Left ventricle myocardium inferior (tissue), 1 donor: Measurements from ENCODE around the gene KIF13A. TPM values are rescaled to one million over a fixed set of nuclear protein-coding genes. Genes with fewer than 3 reads are reported as not detected.

Experiments used
- DNase-seq: peaks from one replicate; pipeline ENCODE4 v3.0.0-alpha.2; 2020
- H3K27ac ChIP-seq: fragments of 200-600 bp; replicated peaks from 2 replicates; pipeline ENCODE4 v1.8.0; 2021
- H3K27me3 ChIP-seq: fragments of 200-600 bp; 2 replicates; pipeline ENCODE4 v1.8.0; 2021; ENCODE audit warnings: low read depth
- H3K36me3 ChIP-seq: fragments of 200-600 bp; 2 replicates; pipeline ENCODE4 v1.8.0; 2021
- H3K4me1 ChIP-seq: fragments of 200-600 bp; 2 replicates; pipeline ENCODE4 v1.8.0; 2021
- H3K4me3 ChIP-seq: fragments of 200-600 bp; 2 replicates; pipeline ENCODE4 v1.8.0; 2021; ENCODE audit warnings: mild to moderate bottlenecking, moderate library complexity
- H3K9me3 ChIP-seq: fragments of 200-600 bp; replicated peaks from 2 replicates; pipeline ENCODE4 v1.8.0; 2021
- intact Hi-C: fragments of 100-400 bp; cut with micrococcal nuclease; formaldehyde crosslinking; loops from one replicate; pipeline ENCODE4 v1.11.0; 2022
- total RNA-seq: library from RNA; stranded (reverse); fragmentation: NEBNext Ultra II Directional; extraction: Animal tissue kit (Norgen Biotek cat#: 25700); gene quantifications from one replicate; pipeline ENCODE4 v1.2.1, GENCODE V29; 2021
- TF ChIP-seq, protein P1 (sequence below): fragments of 200-600 bp; IDR thresholded peaks from 2 replicates; pipeline ENCODE4 v1.8.0; 2021; ENCODE audit warnings: antibody characterized with exemption, mild to moderate bottlenecking, borderline replicate concordance
- donor health status: DM: no; HTN: yes; CAD: no; lungs with severe emphysema.

KIF13A gene
- total RNA-seq, 1 donor from 2014 or later = 85.7 TPM

DNA sequence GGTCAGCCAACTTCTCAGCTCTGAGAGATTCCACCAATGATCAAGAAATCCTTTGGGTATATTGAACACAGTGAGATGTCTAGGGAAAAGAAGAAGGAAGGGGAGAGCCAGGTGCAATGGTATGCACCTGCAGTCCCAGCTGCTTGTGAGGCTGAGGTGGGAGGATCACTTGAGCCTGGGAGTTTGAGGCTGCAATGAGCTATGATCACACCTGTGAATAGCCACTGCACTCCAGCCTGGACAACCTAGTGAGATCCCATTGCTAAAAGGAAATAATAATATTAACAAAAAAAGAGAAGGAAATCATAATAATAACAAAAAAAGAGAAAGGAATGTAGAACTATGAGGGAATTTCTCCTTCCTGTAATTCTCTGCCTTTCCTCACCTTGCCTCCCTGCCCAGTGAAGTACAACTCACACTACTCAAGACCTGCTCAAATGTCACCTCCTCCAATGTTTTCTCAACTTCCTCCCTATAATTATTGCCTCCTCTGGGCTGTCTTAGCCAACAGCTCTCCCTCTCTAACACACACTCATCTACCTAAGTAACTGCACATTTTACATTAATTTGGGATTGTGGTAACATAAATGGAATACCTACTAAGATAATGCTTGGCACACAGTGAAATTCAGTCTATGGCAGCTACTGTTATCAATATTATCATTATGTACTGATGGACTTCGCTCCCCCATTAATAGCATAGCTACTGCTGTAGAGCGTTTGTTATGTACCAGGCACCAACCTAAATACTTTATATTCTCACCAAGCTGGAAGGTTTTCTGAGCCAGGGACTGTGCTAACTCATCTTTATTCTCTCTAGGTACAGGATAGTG is 103.6 kb downstream of the KIF13A start:
- no peaks in the 10 kb centered on the region for H3K9me3 ChIP-seq
- TF ChIP-seq, protein P1, sequence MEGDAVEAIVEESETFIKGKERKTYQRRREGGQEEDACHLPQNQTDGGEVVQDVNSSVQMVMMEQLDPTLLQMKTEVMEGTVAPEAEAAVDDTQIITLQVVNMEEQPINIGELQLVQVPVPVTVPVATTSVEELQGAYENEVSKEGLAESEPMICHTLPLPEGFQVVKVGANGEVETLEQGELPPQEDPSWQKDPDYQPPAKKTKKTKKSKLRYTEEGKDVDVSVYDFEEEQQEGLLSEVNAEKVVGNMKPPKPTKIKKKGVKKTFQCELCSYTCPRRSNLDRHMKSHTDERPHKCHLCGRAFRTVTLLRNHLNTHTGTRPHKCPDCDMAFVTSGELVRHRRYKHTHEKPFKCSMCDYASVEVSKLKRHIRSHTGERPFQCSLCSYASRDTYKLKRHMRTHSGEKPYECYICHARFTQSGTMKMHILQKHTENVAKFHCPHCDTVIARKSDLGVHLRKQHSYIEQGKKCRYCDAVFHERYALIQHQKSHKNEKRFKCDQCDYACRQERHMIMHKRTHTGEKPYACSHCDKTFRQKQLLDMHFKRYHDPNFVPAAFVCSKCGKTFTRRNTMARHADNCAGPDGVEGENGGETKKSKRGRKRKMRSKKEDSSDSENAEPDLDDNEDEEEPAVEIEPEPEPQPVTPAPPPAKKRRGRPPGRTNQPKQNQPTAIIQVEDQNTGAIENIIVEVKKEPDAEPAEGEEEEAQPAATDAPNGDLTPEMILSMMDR = no peak
- H3K4me3 ChIP-seq = no peak overlapping the region
- no peaks in the 10 kb centered on the region for H3K36me3 ChIP-seq
- DNase-seq = no peak
- no peaks in the 10 kb centered on the region for H3K27me3 ChIP-seq
- intact Hi-C loops = no loop called here
- H3K27ac ChIP-seq = peak overlapping the region; percentile 0
- peaks cover 55% of the 10 kb centered on the region for H3K4me1 ChIP-seq

DNA sequence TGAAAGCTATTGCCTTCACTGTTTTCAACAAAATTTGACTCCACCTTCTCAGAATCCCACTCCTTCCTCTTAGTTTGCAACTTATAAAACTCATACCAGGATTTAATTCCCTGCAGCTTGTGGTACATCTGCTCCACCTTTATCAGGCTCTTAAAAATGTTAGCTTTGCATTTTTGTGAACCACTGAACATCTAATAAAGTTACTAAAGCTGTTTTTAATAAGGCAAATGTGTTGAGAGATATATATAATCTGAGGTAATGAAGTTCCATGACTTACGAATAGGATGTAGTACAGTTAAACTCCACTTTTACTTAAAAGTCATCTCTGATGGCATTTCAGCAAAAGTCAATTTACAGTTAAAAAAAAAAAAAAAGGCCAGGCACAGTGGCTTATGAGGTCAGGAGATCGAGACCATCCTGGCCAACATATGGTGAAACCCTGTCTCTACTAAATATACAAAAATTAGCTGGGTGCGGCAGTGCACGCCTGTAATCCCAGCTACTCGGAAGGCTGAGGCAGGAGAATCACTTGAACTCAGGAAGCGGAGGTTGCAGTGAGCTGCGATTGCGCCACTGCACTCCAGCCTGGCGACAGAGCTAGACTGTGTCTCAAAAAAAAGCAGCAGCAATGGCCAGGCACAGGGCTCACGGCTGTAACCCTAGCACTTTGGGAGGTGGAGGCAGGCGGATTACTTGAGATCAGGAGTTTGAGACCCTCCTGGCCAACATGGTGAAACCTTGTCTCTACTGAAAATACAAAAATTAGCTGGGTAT is 106.2 kb downstream of the KIF13A start:
- Histone ChIP-seq H3K9me3 (no peaks in the 10 kb centered on the region), H3K4me1 (peaks cover 67% of the 10 kb centered on the region), H3K4me3 (no peak overlapping the region), H3K36me3 (no peaks in the 10 kb centered on the region), H3K27me3 (no peaks in the 10 kb centered on the region), H3K27ac (no peak overlapping the region)
- intact Hi-C loops = no loop called here
- peak; percentile 24 for DNase-seq
- TF ChIP-seq, protein P1 = no peak

DNA sequence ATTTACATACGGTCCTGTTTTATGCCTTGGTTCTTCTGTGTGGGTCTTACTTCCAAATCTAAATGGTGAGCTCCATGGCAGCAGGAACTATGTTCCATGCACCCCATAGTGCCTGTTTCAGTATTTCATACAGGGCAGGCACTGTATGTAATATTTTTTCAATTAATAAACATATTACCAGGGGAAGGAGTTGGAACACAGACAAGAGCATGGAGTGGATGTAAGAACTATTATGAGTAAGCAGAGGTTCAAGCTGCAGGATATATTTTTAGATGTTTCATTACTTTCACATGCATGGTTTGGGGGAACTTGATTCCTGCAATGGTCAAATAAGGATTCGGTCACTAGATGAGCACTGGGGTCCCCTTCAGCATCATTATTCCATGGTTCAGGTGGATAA is 108.3 kb downstream of the KIF13A start:
- H3K27ac ChIP-seq = no peak overlapping the region
- H3K27me3 ChIP-seq = no peaks in the 10 kb centered on the region
- H3K4me3 ChIP-seq = no peak overlapping the region
- no peak for DNase-seq
- no peaks in the 10 kb centered on the region for H3K36me3 ChIP-seq
- intact Hi-C loops = no loop called here
- H3K4me1 ChIP-seq = peaks cover 49% of the 10 kb centered on the region
- no peaks in the 10 kb centered on the region for H3K9me3 ChIP-seq
- TF ChIP-seq, protein P1 = no peak

DNA sequence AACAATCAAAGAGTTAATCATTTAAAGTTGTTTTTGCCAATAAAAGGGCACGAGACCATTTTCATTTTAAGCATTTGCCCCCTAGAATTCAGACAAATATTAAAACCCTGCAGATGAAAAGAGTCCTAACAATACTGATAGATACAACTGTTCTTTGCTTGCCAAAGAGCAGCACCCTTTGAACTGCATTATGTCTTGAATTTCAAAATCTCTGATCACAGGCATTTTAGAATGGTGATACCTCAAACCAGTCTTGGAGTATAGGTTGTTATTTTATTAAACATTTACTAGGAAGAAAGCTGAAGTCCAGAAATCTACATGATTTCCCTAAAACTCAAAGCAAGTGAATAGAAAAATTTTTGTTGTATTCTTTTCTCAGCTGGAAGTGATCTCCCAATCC is 108.7 kb downstream of the KIF13A start:
- H3K9me3 ChIP-seq = no peaks in the 10 kb centered on the region
- DNase-seq = no peak
- no peak overlapping the region for H3K27ac ChIP-seq
- TF ChIP-seq, protein P1 = no peak
- no peaks in the 10 kb centered on the region for H3K36me3 ChIP-seq
- no peaks in the 10 kb centered on the region for H3K27me3 ChIP-seq
- intact Hi-C loops = no loop called here
- H3K4me1 ChIP-seq = peaks cover 45% of the 10 kb centered on the region
- H3K4me3 ChIP-seq = no peak overlapping the region

DNA sequence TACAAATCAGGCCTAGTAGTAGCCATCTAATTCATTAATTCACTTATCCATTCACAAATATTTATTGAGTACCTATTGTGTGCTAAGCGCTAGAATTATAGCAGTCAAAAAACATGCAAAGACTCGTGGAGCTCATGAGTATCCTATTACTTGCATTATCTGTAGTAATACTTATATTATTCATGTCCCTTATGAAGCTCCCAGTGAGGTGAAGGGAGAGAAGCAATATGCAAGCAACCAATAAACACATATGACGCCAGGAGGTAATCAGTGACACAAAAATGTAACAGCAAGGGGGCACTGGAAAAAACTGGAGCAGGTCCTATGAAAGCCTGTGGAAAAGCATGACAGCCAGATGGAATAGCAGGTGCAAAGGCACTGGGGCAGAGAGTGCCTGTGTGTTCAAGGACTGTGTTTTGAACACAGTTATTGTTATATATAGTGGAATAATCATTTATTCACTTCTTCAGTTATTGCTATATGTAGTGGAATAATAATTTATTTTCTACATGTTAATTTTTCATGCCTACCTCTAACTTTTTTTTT is 109.5 kb downstream of the KIF13A start:
- Histone ChIP-seq H3K27ac (no peak overlapping the region), H3K9me3 (no peaks in the 10 kb centered on the region), H3K27me3 (no peaks in the 10 kb centered on the region), H3K4me3 (no peak overlapping the region), H3K36me3 (peaks cover 2% of the 10 kb centered on the region), H3K4me1 (peaks cover 37% of the 10 kb centered on the region)
- TF ChIP-seq, protein P1 = no peak
- intact Hi-C loops = no loop called here
- DNase-seq = no peak
